Amniotic stem cell (primary cell): Measurements from ENCODE around the gene PRKCE.

Source experiments
- DNase-seq: peaks from one replicate; lab custom pipeline; 2025; lab: John Stamatoyannopoulos, UW

PRKCE gene

DNA sequence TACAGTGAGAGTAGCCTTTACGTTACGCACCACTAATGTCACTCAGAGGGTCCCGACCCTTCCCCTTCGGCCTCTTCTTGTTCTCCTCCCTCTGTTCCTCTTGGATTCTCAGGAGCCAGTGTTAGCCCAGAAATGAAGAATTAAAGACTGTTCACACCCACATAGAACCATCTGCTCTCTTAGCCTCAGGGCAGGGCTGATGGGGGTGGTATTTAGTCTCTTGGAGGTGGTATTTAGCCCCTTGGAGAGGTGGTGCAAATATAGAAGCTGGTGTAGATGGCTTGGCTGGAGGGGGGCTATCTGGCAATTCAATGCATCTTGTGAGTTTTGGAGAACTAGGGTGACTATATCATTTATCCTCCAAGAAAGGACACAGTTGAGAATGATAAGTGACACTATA is 286.5 kb downstream of the PRKCE start:
- DNase-seq = no peak

DNA sequence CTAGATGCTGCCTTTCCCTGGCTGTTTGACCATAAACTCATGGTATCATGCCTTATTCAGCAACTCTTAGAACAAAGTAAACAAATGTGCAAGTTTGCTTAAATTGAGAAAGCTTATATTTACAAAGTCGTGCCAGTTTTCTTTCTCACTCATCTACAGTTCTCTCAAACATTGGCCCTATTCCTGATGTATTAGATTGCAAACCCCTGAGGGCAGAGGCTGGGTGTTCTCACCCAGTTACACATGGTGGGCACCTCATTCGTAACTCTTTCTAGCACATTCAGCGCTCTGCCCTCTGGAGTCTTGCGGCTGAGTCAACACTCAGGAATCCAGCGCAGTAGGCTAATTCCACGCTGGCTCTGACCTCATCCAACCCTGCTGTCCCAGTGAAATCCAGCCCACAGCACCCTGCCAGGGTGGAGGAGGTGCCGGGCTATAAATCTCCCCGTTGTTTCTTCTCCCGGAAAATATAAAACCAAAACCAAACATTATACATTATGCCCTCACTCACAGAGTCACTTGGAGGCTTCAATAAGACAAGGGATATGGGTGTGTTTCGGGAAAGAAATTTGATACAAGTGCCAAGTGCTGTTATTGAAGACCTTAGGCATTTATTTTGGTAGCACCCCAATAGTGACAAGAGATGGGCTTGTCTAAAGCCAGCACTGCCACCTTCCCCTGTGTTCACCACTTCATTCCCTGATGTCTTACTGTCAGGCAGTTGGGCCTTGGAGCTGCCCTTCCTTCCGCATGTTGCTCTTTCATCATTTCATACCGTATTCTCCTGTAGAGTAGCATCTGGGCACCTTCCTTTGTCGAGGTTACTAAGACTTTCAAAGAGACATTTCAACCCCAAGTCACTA is 287.4 kb downstream of the PRKCE start:
- peak; percentile 90 for DNase-seq

DNA sequence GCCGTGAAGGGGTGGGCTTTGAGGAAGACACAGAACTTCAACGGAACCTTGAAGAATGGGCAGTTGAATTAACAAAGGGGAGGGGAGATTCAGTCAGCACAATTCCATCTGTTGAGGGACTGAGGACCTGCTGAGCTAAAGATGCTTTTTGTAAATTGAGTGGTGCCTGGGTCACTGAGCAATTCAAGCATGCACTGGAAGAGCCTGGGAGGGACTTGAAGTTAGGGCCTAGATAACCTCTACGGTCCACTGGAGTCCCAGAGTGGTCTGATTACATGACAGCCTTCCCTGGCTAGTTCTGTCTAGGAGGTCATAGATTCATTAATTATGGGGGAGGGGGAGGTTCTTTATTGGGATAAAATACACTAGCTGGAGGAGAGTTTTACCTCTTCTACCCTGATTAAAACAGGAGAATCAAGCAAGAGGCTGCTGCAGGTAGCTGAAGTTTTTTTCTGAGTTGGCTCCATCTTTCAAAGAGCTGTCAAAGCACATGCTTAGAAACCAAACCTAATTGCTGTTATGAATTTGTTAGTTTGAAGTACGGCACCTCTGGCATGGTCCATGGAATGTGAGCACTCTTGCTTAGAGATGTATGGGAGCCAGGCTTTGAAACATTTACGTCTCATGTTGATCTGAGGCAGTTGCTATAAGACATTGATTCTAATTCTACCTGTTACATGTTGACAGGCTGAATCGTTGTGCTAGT is 290.2 kb downstream of the PRKCE start:
- DNase-seq = no peak

DNA sequence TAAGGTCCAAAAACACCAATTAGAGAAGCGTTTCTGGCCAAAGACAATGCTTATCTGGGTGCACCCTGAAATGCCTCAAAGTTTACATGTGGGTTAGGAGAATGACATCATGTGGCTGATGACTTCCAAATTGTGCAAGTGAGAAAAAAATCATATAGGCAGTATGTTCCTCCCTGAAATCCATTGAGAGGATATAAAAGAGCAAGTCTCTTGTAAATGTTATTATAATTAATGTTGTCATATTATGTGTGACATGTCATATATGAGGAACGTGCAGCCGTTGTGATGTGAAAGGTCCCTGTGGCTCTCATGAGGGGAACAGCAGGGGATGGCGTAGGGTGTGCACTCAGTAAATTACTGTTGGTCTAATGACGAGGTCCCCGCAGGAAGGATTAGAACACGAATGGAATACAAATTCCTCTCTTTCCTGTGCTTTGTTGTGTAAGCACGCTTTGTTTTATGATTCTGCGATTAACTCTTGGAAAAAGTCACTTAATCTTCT is 290.8 kb downstream of the PRKCE start:
- DNase-seq = no peak

DNA sequence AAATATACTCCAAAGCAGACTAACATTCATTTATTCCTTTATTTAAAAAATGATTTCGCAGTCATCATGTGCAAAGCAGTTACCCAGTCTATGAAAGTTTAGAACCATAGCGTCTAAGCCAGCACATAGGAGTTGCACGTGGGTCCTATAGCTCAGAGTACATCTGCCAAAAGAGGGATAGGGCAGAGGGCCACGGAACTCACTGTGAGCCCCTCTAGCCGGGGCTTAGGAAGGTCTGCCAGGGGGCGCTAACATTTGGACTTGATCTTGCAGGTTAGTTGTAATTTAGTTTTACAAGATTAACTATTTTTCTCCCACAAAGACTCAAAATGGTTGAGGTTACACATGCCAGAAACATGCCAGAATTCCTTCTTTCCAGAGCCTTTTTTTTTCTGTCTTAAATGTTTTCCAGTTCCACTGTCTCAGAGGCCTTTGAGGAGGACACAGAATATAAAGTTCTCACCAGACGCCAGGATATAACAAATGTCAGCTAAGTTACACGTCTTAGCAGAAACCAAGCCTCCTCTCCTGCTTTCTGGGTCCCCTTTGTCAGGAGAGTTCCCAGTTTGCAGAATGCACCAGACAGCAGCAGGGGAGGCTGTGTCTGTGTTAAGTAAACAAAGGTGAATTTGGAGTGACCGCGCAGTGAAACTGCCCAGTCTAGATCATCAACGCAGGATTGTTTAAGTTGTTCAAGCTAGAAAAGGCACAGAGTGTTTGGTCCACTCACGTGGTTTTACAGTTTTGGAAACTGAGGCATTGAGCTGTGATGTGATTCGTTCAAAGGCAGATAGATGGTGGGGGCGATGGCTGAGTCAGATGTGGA is 292.0 kb downstream of the PRKCE start:
- DNase-seq = no peak

DNA sequence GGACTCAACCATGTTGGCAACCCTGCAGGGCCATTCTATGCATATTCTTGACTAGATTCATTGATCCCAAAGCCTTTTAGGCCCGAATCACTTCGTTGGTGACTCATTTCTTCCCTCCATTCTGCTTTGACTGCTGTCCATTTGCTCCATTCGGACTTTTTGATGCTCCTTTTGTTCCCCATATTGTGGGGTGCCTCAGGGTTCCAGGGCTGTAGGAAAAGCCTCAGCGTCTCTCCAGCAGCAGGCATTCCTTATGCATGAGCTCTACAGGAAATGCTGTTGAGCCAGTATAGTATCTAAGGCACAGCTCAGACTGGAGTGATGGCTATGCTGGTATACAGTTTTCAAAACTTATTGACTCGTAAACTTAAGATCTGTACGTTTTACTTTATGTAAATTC is 292.6 kb downstream of the PRKCE start:
- peak; percentile 39 for DNase-seq

DNA sequence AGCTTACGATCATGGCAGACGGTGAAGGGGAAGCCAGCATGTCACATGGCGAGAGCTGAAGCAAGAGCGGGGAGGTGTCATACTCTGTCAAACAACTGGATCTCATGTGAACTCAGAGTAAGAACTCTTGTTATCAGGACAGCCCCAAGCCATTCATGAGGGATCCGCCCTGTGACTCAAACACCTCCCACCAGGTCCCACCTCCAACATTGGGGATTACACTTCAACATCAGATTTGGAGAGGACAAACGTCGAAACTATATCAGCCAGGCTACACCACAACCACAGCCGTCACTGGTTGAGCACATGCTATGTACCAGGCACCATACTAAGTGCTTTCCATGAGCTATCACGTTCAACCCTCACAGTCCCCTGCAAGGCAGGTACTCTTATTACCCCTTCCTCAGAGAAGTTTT is 293.8 kb downstream of the PRKCE start:
- DNase-seq = no peak

DNA sequence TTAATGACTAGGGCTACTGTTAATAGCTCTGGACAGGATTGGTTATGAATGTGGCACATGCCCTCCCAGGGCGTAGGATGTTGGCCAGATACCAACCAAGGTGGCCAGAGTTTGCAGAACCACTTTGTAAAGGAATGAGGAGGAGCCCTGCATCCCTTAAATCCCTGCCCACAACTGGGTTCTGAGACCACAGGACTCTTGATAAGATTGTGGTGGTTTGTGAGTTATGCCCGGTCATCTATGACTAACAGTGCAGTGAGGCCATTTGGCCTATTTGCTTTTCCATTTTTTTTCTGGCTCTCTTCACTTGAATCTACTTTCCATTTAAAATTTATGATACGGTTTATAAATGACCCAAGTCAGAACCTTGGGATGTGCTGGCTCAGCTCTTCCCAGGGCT is 294.5 kb downstream of the PRKCE start:
- peak; percentile 20 for DNase-seq

DNA sequence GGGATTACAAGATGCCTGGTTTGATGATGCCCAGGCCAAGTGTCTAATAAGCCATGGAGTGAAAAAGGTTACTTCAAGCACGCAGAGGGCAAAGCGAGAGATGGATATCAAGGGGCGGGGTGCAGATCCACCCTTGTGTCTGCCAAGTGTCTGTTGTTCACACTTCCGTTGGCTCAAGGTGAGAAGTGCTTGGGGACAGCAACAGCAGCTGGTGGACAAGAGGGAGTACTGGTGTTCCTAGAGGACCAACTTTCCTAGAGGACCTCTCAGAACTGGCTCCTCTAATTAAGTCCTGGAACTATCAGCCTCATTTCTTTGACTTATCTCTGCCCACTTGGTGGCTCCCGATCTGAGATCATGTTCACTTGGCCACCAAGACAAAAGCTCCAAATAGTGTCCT is 299.1 kb downstream of the PRKCE start:
- DNase-seq = no peak

DNA sequence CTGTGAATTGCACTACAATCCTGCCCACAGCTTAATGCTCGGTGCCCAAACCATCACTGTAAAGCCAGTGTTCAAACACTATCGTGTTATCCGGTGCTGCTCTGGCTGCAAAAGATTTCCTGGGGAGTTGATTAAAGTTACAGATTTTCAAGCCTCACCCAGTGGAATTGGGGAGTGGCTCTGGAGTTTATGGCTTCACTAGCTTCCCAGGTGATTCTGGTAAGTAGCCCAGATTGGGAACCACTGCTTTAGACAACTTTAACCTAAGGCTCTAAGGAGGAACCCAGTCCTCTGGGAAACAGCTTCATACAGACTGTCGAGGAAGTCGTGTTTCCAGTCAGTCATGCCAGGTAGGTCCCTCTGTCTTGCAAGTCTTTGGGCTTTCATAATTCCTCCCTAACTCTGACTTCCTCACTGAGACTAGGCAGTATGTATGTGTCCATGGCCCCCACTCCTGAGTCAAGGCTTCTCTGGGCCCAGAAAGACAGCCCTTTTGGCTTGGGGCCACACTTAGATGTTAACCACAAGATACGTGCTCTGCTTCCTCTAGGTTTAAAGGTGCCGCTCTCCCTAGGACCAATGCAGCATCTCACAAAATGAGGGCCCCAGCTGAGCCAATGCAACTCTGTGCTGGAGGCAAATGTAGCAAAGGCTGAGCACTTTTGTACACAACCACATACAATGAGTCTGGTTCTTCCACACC is 299.7 kb downstream of the PRKCE start:
- no peak for DNase-seq

DNA sequence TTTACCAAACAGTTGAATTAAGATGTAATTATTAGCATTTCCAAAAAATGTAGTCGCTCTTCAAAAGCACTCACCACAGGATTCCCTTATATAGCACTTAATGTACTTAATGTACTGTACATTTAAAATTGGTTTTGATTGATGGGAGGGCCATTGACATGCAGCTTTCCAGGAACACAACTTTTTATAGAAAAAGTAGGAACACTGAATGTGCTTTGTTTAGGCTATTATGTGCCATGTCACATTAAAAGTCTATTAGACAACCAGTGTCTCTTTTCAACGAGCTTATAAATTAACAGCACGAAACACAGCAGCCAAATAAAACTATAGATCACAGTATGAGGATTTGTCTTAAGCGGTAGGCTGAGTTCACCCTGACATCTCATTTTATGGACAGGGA is 301.1 kb downstream of the PRKCE start:
- no peak for DNase-seq

DNA sequence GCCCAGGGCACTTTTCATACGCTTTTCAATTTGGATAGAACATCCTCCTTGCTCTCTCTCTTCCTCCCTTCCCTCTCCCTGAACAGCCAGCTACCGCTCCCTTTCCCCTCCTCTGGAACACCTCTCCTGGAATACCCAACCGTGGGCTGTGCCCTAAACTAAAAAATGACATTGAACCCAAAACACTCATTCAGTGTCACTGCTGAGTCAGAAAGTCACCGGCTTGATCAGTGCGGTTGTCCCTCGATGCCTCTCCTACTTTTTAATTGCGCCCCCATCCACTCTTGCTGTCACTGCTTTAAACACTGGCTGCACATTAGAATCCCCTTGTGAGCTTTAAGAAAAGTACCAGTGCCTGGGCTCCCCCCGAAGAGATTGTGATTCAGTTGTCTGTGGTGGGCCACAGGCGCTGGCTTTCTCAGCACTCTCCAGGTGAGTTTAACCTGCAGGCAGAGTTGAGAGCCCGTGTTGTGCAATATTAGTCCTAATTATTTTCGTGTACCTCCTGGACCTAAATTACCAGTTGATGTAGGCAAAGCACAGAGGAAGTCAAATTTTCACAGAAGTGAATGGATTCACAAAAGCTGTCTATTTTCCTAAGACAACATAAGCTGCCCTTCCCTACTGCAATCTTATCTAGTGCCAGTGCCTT is 302.0 kb downstream of the PRKCE start:
- no peak for DNase-seq

DNA sequence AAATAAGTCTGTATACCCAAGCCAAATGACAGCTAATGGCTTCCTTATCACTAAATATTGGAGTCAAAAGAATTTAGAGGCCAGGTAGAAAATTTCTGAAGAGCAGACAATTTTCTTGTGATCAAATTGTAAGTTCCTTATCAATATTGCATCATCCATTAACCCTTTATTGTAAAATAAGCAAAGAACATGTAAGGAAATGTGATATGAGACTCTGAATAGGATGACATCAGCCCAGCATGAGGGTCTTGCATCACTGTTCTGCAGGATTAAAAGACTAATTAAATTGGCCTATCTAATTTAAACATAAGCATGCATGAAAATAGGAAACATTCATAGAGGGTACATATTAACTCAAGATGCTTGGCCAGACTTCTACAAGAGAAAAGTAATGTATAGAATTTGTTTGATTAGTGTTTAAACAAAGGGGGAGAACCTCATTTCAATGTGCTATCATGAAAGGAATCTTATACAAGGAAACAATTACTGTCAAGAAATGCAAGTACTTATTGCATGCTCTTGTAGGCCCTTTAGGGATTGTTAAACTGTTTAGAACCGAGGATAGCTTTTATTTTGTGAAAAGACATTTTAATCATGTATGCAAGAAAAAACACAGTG is 302.9 kb downstream of the PRKCE start:
- no peak for DNase-seq

DNA sequence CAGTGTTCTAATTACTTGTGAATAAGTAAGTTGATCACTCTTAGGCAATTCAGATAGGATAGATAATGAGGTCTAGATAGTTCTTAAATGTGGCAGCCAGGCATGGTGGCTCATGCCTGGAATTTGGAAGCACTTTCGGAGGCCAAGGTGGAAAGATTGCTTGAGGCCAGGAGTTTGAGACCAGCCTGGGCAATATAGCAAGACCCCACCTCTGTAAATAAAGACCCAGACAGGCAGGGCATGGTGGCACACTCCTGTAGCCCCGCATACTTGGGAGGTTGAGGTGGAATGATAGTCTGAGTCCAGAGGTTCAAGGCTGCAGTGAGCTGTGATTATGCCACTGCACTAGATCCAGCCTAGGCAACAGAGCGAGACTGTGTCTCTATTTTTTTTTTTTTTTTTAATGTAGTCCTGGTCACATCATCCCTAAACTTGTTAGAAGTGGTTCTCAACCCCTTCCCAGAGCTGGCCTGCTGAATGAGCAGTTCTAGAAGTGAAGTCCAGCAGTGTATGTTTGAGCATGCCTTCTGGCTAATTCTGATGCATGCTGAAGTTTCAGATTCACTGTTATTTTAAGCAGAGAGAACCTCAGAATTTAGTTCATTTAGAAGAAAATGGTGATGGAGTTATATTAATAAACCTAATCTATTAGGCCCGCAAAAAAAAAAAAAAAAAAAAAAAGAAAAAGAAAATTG is 306.2 kb downstream of the PRKCE start:
- no peak for DNase-seq

DNA sequence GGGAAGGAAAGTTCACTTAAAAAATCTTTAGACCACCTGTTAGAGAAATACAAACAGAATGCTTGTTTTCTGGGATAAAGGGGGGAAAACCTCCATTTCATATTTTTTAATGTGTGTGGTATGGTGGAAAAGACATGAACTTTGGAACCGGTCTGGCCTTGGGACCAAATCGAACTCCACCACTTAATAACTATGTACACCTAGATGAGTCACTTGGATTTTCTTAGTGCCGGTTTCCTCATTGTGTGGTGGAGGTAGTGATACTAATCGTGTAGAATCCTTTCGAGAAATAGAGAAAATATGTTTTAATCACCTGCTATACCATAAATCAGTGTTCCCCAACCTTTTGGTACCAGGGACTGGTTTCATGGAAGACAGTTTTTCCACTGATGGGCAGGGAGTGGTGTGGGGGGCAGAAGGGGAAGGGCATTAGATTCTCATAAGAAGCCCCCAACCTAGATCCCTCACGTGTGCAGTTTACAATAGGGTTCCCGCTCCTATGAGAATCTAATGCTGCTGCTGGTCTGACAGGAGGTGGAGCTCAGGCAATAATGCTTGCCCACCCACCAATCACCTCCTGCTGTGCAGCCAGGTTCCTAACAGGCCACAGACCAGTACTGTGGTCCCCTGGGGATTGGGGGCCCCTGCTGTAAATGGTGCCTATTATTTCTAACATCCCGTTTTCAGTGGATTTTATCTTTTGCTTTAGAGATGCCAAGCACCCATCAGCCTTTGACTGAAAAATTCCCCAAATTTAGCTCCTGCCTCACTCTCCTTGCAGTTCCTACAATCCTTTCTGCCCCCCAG is 308.8 kb downstream of the PRKCE start:
- DNase-seq = no peak

DNA sequence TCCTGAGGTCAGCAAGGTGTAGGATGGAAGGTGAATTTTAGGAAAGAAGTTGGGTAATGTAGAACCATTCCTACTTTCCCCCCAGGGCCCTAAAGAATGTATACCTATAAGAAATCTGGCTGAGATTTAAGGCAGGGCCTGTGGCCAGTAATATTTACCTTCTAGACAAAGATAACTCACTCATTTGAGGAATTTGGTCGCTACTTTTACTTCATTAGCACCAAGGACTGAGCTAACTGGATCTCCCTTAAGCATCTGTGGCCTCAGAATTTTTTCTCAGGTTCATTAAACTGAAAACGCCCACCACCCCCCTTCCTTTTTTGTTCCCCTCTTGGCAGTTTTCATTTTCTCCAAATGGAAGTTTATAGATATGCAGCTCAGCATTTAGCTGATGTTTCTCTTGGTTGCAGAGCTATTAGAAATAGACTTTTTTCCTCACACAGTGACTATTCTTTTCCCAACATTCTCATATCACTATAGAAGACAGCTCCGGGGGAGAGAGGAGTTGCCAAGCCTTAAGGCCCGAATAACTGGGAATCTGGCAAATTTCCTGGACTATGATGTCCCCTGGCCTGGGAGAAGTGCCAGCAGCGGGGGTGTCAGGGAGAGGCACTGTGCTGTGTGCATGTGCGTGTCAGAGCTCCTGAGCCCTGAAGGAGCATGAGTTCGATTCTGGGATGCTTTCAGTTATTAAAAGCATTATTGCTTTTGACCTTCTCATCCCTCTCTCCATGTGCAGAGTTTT is 310.9 kb downstream of the PRKCE start:
- DNase-seq = peak; percentile 73

DNA sequence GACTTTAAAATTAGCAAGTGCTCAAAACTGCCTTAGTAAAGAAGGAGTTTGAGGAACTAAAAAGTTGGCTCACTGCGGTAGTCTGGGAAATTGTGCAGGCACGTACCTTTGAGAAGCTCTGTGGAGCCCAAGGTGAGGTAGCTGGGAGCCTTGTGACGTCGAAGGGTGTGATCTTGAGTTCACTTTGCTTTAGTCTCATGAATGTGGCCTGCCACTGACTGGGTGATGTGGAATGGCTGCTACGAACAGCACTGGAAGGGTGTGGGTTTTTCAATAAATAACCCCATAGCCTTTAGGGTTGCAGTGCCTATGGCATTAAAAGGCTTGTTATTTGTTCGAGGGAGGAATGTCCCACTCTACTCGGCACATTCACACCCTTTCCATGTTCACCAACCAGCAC is 312.3 kb downstream of the PRKCE start:
- DNase-seq = no peak

DNA sequence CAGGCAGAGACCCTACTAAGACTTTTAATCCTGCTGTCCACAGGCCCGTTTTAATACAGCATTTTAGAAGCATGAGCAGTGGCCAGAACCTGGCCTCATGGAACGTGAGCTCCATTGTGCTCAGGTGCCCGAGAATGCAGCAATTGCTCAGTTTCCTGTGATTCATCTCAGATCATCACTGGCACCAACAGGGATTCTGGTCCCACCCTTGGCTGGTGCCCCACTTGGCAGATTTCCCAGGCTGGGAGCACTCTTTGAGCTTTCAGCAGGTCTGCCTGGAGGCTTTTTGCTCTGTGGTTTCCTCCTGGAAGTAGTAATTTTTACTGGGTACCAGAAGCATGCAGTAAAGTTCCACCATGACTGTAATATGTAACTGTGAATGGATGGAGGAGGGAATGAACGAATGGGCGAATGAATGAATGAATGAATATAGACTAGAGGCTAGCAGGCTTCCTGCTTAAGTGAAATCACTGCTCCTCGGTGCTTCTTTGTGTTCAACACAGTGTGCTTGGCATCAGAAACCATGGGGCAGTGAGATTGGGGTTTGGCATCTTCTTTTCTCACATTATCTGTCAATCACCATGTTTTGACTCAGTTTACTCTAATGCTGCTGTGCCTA is 312.9 kb downstream of the PRKCE start:
- DNase-seq = peak; percentile 76
